Activated naive CD4-positive, alpha-beta T cell treated with anti-CD3 and anti-CD28 coated beads, Interleukin-2, amount 50 U/mL, for 72 hours (primary cell): Measurements from ENCODE around the gene VWA5A. TPM values are rescaled to one million over a fixed set of nuclear protein-coding genes. Genes with fewer than 3 reads are reported as not detected.

Experiments
- ATAC-seq, 2 donors: fragments of 150-1000 bp; cut with Tn5 transposase; 2 replicates each; pipeline ENCODE4 v1.10.0; 2021; ENCODE audit warnings: mild to moderate bottlenecking in 2 of 2, moderate library complexity in 2 of 2
- DNase-seq, 2 donors: peaks; one replicate each; pipeline ENCODE4 v3.0.0; 2021 to 2022; ENCODE audit warnings: low spot score in 2 of 2
- H3K27ac Mint-ChIP-seq, 2 donors: one replicate each; pipeline ENCODE4 v1.8.0; 2022; ENCODE audit warnings: mild to moderate bottlenecking in 2 of 2, mixed read lengths in 2 of 2
- H3K36me3 Mint-ChIP-seq, 2 donors: one replicate each; pipeline ENCODE4 v1.8.0; 2022; ENCODE audit warnings: mixed read lengths in 2 of 2
- H3K9me3 Mint-ChIP-seq, 2 donors: one replicate each; pipeline ENCODE4 v1.8.0; 2022; ENCODE audit warnings: mixed read lengths in 2 of 2
- total RNA-seq, 2 donors: library from RNA; stranded (reverse); gene quantifications; one replicate each; pipeline ENCODE4 v1.2.3, GENCODE V29; 2022

VWA5A gene
- total RNA-seq, 2 donors from 2014 or later = 7.7 to 13.7 TPM

GRCh38 chr11:124179310-124179709 is 64.1 kb downstream of the VWA5A start:
- Mint-ChIP-seq H3K36me3 (no peaks in the 10 kb centered on the region), H3K27ac (no peak overlapping the region), H3K9me3 (no peaks in the 10 kb centered on the region)
- no peak for ATAC-seq
- DNase-seq = no peak

GRCh38 chr11:124183068-124183467 is 67.8 kb downstream of the VWA5A start, which contains the start of gene OR10D3:
Gene OR10D3 (plus strand): TSS chr11:124183345. CDS start chr11:124185270, 1,925 bp downstream.
- Mint-ChIP-seq H3K36me3 (no peaks in the 10 kb centered on the region), H3K27ac (no peak within 1 kb of the TSS), H3K9me3 (no peaks in the 10 kb centered on the region)
- ATAC-seq (no peak), DNase-seq (no peak)

GRCh38 chr11:124190298-124191139 is 75.3 kb downstream of the VWA5A start:
- H3K9me3 Mint-ChIP-seq = no peaks in the 10 kb centered on the region
- DNase-seq (no peak), ATAC-seq (no peak)
- H3K27ac Mint-ChIP-seq = no peak overlapping the region
- H3K36me3 Mint-ChIP-seq = no peaks in the 10 kb centered on the region

- no peaks in the 10 kb centered on the region for H3K9me3 Mint-ChIP-seq
- no peaks in the 10 kb centered on the region for H3K36me3 Mint-ChIP-seq
- no peak overlapping the region for H3K27ac Mint-ChIP-seq
- ATAC-seq (no peak), DNase-seq (no peak)
Observed at GRCh38 chr11:124193221-124194010, 78.2 kb downstream of the VWA5A start.

GRCh38 chr11:124194293-124195188 is 79.3 kb downstream of the VWA5A start:
- no peak for ATAC-seq
- DNase-seq = no peak
- Mint-ChIP-seq H3K27ac (no peak overlapping the region), H3K9me3 (no peaks in the 10 kb centered on the region), H3K36me3 (no peaks in the 10 kb centered on the region)

GRCh38 chr11:124195189-124195734 is 80.0 kb downstream of the VWA5A start:
- DNase-seq (peak in 1 of 2 donors; percentile 60), ATAC-seq (peak; percentile 72 to 88)
- Mint-ChIP-seq H3K27ac (no peak overlapping the region), H3K36me3 (no peaks in the 10 kb centered on the region), H3K9me3 (no peaks in the 10 kb centered on the region)

Other genes with a start within 250 kb of the VWA5A start
- gene TMEM225, start 229.8 kb upstream of the VWA5A start, total RNA-seq = not detected
- gene OR8D4, start 213.3 kb upstream of the VWA5A start, total RNA-seq = not detected
- gene OR4D5, start 175.8 kb upstream of the VWA5A start, total RNA-seq = not detected
- gene OR6T1, start 171.6 kb upstream of the VWA5A start, total RNA-seq = not detected
- not detected for gene OR10S1, start 137.7 kb upstream of the VWA5A start, total RNA-seq
- gene OR10G6, start 120.3 kb upstream of the VWA5A start, total RNA-seq = not detected
- not detected for gene OR10G4, start 102.5 kb upstream of the VWA5A start, total RNA-seq
- gene OR10G9, start 92.4 kb upstream of the VWA5A start, total RNA-seq = not detected
- gene OR10G8, start 88.7 kb upstream of the VWA5A start, total RNA-seq = not detected
- not detected for gene OR10G7, start 74.1 kb upstream of the VWA5A start, total RNA-seq
- not detected for gene OR10D3, start 67.9 kb downstream of the VWA5A start, total RNA-seq
- gene OR8G1, start 125.6 kb downstream of the VWA5A start, total RNA-seq = not detected
- not detected for gene OR8G5, start 140.9 kb downstream of the VWA5A start, total RNA-seq
- not detected for gene OR8D1, start 198.5 kb downstream of the VWA5A start, total RNA-seq
- gene OR8D2, start 204.7 kb downstream of the VWA5A start, total RNA-seq = not detected